Thymus (tissue), 11 donors: ENCODE results near the gene DESI2. TPM values are rescaled to one million over a fixed set of nuclear protein-coding genes. Genes with fewer than 3 reads are reported as not detected.

ENCODE experiments used
- DNase-seq, 9 donors: peaks; one replicate each; pipeline ENCODE4 v3.0.0-alpha.2; 2013; ENCODE audit warnings: low spot score in 9 of 9, low read depth in 6 of 9, missing footprints in 1 of 9
- H3K27ac ChIP-seq, 2 donors: one replicate each; pipeline ENCODE4 v1.5.1; 2013; ENCODE audit warnings: control low read depth in 1 of 2, low read depth in 1 of 2, low read length in 1 of 2, mild to moderate bottlenecking in 1 of 2, moderate library complexity in 1 of 2
- H3K27me3 ChIP-seq, 2 donors: one replicate each; pipeline ENCODE4 v1.5.1; 2013; ENCODE audit warnings: low read length in 1 of 2; ENCODE audit not compliant: control insufficient read depth in 2 of 2, insufficient read depth in 1 of 2
- H3K36me3 ChIP-seq, 2 donors: one replicate each; pipeline ENCODE4 v1.5.1; 2013; ENCODE audit warnings: low read length in 1 of 2, mild to moderate bottlenecking in 1 of 2, moderate library complexity in 1 of 2; ENCODE audit not compliant: control insufficient read depth in 2 of 2, insufficient read depth in 2 of 2
- H3K4me1 ChIP-seq, 2 donors: one replicate each; pipeline ENCODE4 v1.5.1; 2013; ENCODE audit warnings: low read length in 2 of 2; ENCODE audit not compliant: control insufficient read depth in 2 of 2, insufficient read depth in 2 of 2
- H3K4me3 ChIP-seq, 2 donors: one replicate each; pipeline ENCODE4 v1.5.1; 2013; ENCODE audit warnings: low read length in 2 of 2, control low read depth in 1 of 2, mild to moderate bottlenecking in 1 of 2
- H3K9me3 ChIP-seq, 2 donors: one replicate each; pipeline ENCODE4 v1.5.1; 2013; ENCODE audit warnings: low read length in 1 of 2, mild to moderate bottlenecking in 1 of 2; ENCODE audit not compliant: control insufficient read depth in 2 of 2, insufficient read depth in 1 of 2
- WGBS: extraction: QIAGEN DNeasy Blood & Tissue Kit; methylation state at CpG from one replicate; pipeline ENCODE4 v1.1.7; 2013; 5-methylcytosine and 5-hydroxymethylcytosine counted together
- polyA plus RNA-seq: library from polyadenylated mRNA; stranded (reverse); fragments of 200-250 nt; gene quantifications from one replicate; pipeline ENCODE4 v1.2.3, GENCODE V29; 2013
- total RNA-seq: library from RNA; stranded (reverse); fragments of 120-200 nt; gene quantifications from one replicate; pipeline ENCODE4 v1.2.4, GENCODE V29; 2013
- donor health status: healthy.

DESI2 gene
- total and polyA plus RNA-seq, 2 donors, result 14.7 to 26.2 TPM

- Histone ChIP-seq H3K4me1 (no peaks in the 10 kb centered on the region), H3K9me3 (no peaks in the 10 kb centered on the region), H3K27ac (no peak overlapping the region), H3K27me3 (no peaks in the 10 kb centered on the region), H3K36me3 (peaks cover 4 to 15% of the 10 kb centered on the region in 2 donors), H3K4me3 (no peak overlapping the region)
- no peak for DNase-seq
- 95% methylated on average over 17 of the region's 17 CpGs for WGBS
Observed at GRCh38 chr1:244705261-244706234, 52.6 kb downstream of the DESI2 start.

- H3K27ac ChIP-seq, result no peak overlapping the region
- DNase-seq, result no peak
- H3K4me3 ChIP-seq, result no peak overlapping the region
- no peaks in the 10 kb centered on the region for H3K4me1 ChIP-seq
- 97% methylated on average over 8 of the region's 8 CpGs for WGBS
- peaks cover 4 to 11% of the 10 kb centered on the region in 2 donors for H3K36me3 ChIP-seq
- no peaks in the 10 kb centered on the region for H3K27me3 ChIP-seq
- H3K9me3 ChIP-seq, result no peaks in the 10 kb centered on the region
Observed at GRCh38 chr1:244709076-244709475, 56.1 kb downstream of the DESI2 start.

- DNase-seq, result no peak
- Histone ChIP-seq H3K27me3 (no peaks in the 10 kb centered on the region), H3K9me3 (no peaks in the 10 kb centered on the region), H3K4me1 (no peaks in the 10 kb centered on the region), H3K27ac (no peak overlapping the region), H3K36me3 (peaks cover 4 to 11% of the 10 kb centered on the region in 2 donors), H3K4me3 (no peak overlapping the region)
- WGBS, result 85% methylated on average over 2 of the region's 2 CpGs
Observed at GRCh38 chr1:244709476-244710368, 56.8 kb downstream of the DESI2 start.

- H3K36me3 ChIP-seq, result peaks cover under 1 to 5% of the 10 kb centered on the region in 2 donors
- H3K9me3 ChIP-seq, result no peaks in the 10 kb centered on the region
- no peaks in the 10 kb centered on the region for H3K27me3 ChIP-seq
- no peak overlapping the region for H3K27ac ChIP-seq
- 91% methylated on average over 2 of the region's 2 CpGs for WGBS
- no peak for DNase-seq
- H3K4me1 ChIP-seq, result no peaks in the 10 kb centered on the region
- H3K4me3 ChIP-seq, result no peak overlapping the region
Observed at GRCh38 chr1:244710474-244711062, 57.6 kb downstream of the DESI2 start.

- DNase-seq, result no peak
- no peak overlapping the region for H3K4me3 ChIP-seq
- H3K9me3 ChIP-seq, result no peaks in the 10 kb centered on the region
- H3K36me3 ChIP-seq, result no peaks in the 10 kb centered on the region
- 96% methylated on average over 7 of the region's 7 CpGs for WGBS
- no peaks in the 10 kb centered on the region for H3K4me1 ChIP-seq
- no peak overlapping the region for H3K27ac ChIP-seq
- no peaks in the 10 kb centered on the region for H3K27me3 ChIP-seq
Observed at GRCh38 chr1:244712669-244713068, 59.7 kb downstream of the DESI2 start.

GRCh38 chr1:244713332-244713731 lies 60.4 kb downstream of the DESI2 start:
- H3K9me3 ChIP-seq, result no peaks in the 10 kb centered on the region
- H3K4me1 ChIP-seq, result no peaks in the 10 kb centered on the region
- 80% methylated on average over 8 of the region's 8 CpGs for WGBS
- no peak overlapping the region for H3K27ac ChIP-seq
- no peak overlapping the region for H3K4me3 ChIP-seq
- H3K36me3 ChIP-seq, result no peaks in the 10 kb centered on the region
- no peak for DNase-seq
- H3K27me3 ChIP-seq, result no peaks in the 10 kb centered on the region

- WGBS, result 87% methylated on average over 11 of the region's 11 CpGs
- H3K27me3 ChIP-seq, result peaks cover 2 to 9% of the 10 kb centered on the region in 2 donors
- no peak overlapping the region for H3K27ac ChIP-seq
- H3K4me1 ChIP-seq, result peaks cover 8 to 15% of the 10 kb centered on the region in 2 donors
- H3K9me3 ChIP-seq, result no peaks in the 10 kb centered on the region
- no peak overlapping the region for H3K4me3 ChIP-seq
- DNase-seq, result no peak
- H3K36me3 ChIP-seq, result no peaks in the 10 kb centered on the region
Observed at GRCh38 chr1:244727871-244728474, 75.0 kb downstream of the DESI2 start.

GRCh38 chr1:244730153-244730933 lies 77.4 kb downstream of the DESI2 start:
- H3K27me3 ChIP-seq, result peaks cover 2 to 9% of the 10 kb centered on the region in 2 donors
- WGBS, result under 1% methylated on average over 94 of the region's 94 CpGs
- H3K27ac ChIP-seq, result no peak overlapping the region
- peak overlapping the region; percentile 42 to 61 for H3K4me3 ChIP-seq
- no peaks in the 10 kb centered on the region for H3K9me3 ChIP-seq
- DNase-seq, result peak in 5 of 9 donors; percentile 9 to 64 (median 35)
- peaks cover 8 to 15% of the 10 kb centered on the region in 2 donors for H3K4me1 ChIP-seq
- no peaks in the 10 kb centered on the region for H3K36me3 ChIP-seq
